Ovary (tissue), 9 donors: ENCODE results near the gene OTUD3. TPM values are rescaled to one million over a fixed set of nuclear protein-coding genes. Genes with fewer than 3 reads are reported as not detected.
"Not testable (repeated sequence)": the region's sequence is repeated elsewhere in the genome, so short reads cannot be mapped to it uniquely, and the experiment has no call there.

Experiments used
- DNase-seq, 5 donors: peaks; one replicate each; pipeline ENCODE4 v3.0.0-alpha.2; 2019 to 2020
- H3K27ac ChIP-seq, 2 donors: fragments of 200-600 bp; one replicate each; pipeline versions ENCODE4 v1.5.1 to v1.8.0; 2019 to 2022
- H3K27me3 ChIP-seq: fragments of 200-600 bp; one replicate; pipeline ENCODE4 v1.8.0; 2022
- H3K36me3 ChIP-seq: fragments of 200-600 bp; sonication (generic); one replicate; pipeline ENCODE4 v1.5.1; 2019
- H3K4me1 ChIP-seq: one replicate; pipeline ENCODE4 v1.8.1; 2013; ENCODE audit warnings: mild to moderate bottlenecking, moderate library complexity; ENCODE audit not compliant: insufficient read depth
- H3K4me3 ChIP-seq: fragments of 200-600 bp; sonication (generic); one replicate; pipeline ENCODE4 v1.5.1; 2017
- H3K9me3 ChIP-seq, 2 donors: fragments of 200-600 bp in 1 of 2; sonication (generic) in 1 of 2; one replicate each; pipeline versions ENCODE4 v1.5.1 to v1.8.1; 2013 to 2019; ENCODE audit warnings: mild to moderate bottlenecking in 1 of 2, moderate library complexity in 1 of 2
- EP300 ChIP-seq: sonication (generic); formaldehyde crosslinking; IDR thresholded peaks from one replicate; pipeline ENCODE4 v1.6.1; 2017; ENCODE audit warnings: antibody characterized with exemption
- POLR2A ChIP-seq: fragments of 450-650 bp; IDR thresholded peaks from one replicate; pipeline ENCODE4 v1.6.1; 2017; ENCODE audit warnings: antibody characterized with exemption, mild to moderate bottlenecking, moderate library complexity
- WGBS, 3 donors: extraction: QIAGEN DNeasy Blood & Tissue Kit in 1 of 3; methylation state at CpG; one replicate each; pipeline versions ENCODE4 v1.1.5 to v1.1.7; 2013 to 2017; 5-methylcytosine and 5-hydroxymethylcytosine counted together
- intact Hi-C, 4 donors: fragments of 100-400 bp; cut with DNase I; formaldehyde crosslinking; loops; one replicate each; pipeline versions ENCODE4 v1.11.0 to v1.15.1; 2022 to 2023
- polyA plus RNA-seq, 2 donors: library from polyadenylated mRNA; stranded (reverse); fragments of 200-250 nt in 1 of 2; fragments of 350-450 nt in 1 of 2; fragmentation: Illumina TruSeq in 1 of 2; extraction: RNeasy Lipid Tissue Mini Kit (QIAGEN cat#74804) in 1 of 2; gene quantifications; one replicate each; pipeline ENCODE4 v1.2.3, GENCODE V29; 2013 to 2014
- total RNA-seq, 7 donors: library from RNA; depleted of rRNA in 2 of 7; stranded (reverse); fragments of >200 nt in 2 of 7; fragmentation: NEBNext Ultra II Directional in 3 of 7; extraction: Animal tissue kit (Norgen Biotek cat#: 25700) in 3 of 7; gene quantifications; one replicate each; pipeline versions ENCODE4 v1.1.0 to v1.2.4, GENCODE V29; 2016 to 2023
- TF ChIP-seq, protein P1 (sequence below), 3 donors: fragments of 450-650 bp in 2 of 3; fragments of 200-600 bp in 1 of 3; IDR thresholded peaks; one replicate each; pipeline versions ENCODE4 v1.5.1 to v1.8.0; 2016 to 2022; ENCODE audit warnings: antibody characterized with exemption in 3 of 3, mild to moderate bottlenecking in 1 of 3
- donor health status: DM: no; HTN: no; CAD: no; lungs with moderate emphysema.
- donor health status: DM: no; HTN: no; CAD: no.
- donor health status: Bipolar disorder and iron deficiency.
- donor health status: DM: yes; HTN: yes; CAD: no.
- donor health status: DM: no; HTN: no; CAD: no.
- donor health status: DM: yes; HTN: yes; CAD: no.

OTUD3 gene
- total and polyA plus RNA-seq, 9 donors, result 3.0 to 19.7 (median 9.4) TPM

- no peaks in the 10 kb centered on the region for H3K36me3 ChIP-seq
- intact Hi-C loops, result loop anchor here in 1 of 4 donors (5.0 to 10.0 kb wide), 2 partner anchors 441 to 568 kb away; no protein-coding TSS in a partner anchor
- H3K9me3 ChIP-seq, result no peaks in the 10 kb centered on the region
- H3K4me1 ChIP-seq, result peaks cover 2% of the 10 kb centered on the region
- no peaks in the 10 kb centered on the region for H3K27me3 ChIP-seq
- H3K4me3 ChIP-seq, result no peak overlapping the region
- WGBS, 3 donors, result 80 to 89% (median 84%) methylated on average over 13 of the region's 13 CpGs
- TF ChIP-seq POLR2A (no peak), EP300 (no peak)
- TF ChIP-seq, protein P1, sequence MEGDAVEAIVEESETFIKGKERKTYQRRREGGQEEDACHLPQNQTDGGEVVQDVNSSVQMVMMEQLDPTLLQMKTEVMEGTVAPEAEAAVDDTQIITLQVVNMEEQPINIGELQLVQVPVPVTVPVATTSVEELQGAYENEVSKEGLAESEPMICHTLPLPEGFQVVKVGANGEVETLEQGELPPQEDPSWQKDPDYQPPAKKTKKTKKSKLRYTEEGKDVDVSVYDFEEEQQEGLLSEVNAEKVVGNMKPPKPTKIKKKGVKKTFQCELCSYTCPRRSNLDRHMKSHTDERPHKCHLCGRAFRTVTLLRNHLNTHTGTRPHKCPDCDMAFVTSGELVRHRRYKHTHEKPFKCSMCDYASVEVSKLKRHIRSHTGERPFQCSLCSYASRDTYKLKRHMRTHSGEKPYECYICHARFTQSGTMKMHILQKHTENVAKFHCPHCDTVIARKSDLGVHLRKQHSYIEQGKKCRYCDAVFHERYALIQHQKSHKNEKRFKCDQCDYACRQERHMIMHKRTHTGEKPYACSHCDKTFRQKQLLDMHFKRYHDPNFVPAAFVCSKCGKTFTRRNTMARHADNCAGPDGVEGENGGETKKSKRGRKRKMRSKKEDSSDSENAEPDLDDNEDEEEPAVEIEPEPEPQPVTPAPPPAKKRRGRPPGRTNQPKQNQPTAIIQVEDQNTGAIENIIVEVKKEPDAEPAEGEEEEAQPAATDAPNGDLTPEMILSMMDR (IDR thresholded peaks at IDR 0.05), result no peak
- DNase-seq, result no peak
- no peak overlapping the region for H3K27ac ChIP-seq
These were observed 41.8 kb downstream of the OTUD3 start for GRCh38 chr1:19923953-19924346.

DNA sequence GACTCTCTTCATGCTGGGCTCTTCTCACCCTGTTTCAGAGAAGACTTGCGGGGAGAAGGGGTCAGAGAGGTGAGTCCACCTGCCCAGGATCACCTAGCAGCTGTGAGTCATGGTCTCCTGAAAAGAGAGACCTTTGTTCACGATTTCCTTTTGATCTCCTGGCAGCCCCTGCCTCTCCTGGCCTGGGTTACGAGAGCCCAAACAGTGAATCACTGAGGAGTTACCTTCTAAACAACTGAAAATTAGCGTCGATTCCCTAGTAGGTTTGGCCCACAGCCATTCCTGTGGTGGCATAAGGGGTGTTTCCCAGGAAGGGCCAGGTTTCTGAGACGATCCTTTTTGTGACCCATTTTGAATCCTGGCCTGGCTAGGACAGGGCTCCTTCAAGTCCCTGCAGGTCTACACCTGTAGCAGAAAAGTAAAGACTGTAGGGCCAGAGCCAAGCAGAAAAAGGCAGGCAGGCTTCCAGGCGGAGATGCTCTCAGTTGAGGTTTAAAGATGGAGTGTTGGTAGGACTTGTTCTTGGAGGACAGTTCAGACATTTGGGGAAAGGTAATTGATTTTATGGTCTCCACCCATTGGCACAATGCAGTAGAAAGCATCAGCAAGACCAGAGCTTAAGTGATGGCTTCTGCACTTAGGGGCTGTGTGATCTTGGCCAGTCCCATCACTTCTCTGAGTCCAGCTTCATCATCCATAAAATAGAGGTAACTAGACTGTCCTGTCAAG lies 43.3 kb downstream of the OTUD3 start:
- intact Hi-C loops, result loop anchor here in 2 of 4 donors (5.0 to 10.0 kb wide), 2 partner anchors 439 to 1442 kb away; no protein-coding TSS in a partner anchor
- 68 to 76% (median 72%) methylated on average over 7 of the region's 7 CpGs for WGBS, 3 donors
- no peaks in the 10 kb centered on the region for H3K36me3 ChIP-seq
- DNase-seq, result no peak
- H3K27ac ChIP-seq, result no peak overlapping the region
- no peaks in the 10 kb centered on the region for H3K9me3 ChIP-seq
- no peaks in the 10 kb centered on the region for H3K27me3 ChIP-seq
- peaks cover 2% of the 10 kb centered on the region for H3K4me1 ChIP-seq
- H3K4me3 ChIP-seq, result no peak overlapping the region
- TF ChIP-seq POLR2A, result no peak
- TF ChIP-seq, protein P1 (IDR thresholded peaks at IDR 0.05), result no peak
- no peak for TF ChIP-seq EP300

DNA sequence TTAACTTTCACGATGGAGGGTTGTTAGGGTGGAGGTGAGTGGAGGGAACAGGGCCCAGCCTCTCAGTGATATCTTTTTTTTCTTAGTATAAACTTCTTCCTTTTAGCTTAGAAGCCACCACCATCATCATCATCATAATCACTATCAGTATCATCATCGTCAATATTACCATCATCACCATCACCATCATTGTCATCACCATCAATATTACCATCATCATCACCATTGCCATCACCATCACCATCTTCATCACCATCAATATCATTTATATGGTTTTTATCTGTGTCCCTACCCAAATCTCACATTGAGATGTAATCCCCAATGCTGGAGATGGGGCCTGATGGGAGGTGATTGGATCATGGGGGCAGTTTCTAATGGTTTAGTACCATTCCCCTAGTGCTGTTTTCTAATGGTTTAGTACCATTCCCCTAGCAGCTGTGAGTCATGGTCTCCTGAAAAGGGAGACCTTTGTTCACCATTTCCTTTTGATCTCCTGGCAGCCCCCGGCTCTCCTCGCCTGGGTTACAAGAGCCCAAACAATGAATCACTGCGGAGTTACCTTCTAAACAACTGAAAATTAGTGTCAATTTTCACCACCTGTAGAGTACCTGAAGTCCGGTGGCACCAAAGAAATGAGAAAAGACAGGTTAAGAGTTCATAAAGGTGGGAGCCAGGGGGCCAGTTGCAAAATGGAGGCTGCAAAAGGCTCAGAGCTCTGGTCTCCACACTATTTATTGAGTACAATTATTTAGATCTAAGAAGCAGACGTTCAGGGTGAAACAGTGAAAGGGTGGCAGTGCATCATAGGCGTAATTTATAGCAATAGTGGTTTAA lies 44.3 kb downstream of the OTUD3 start:
- Histone ChIP-seq H3K9me3 (peaks cover 0 to 3% of the 10 kb centered on the region in 2 donors), H3K4me1 (peaks cover 2% of the 10 kb centered on the region), H3K4me3 (no peak overlapping the region), H3K27ac (no peak overlapping the region), H3K27me3 (no peaks in the 10 kb centered on the region), H3K36me3 (no peaks in the 10 kb centered on the region)
- no peak for DNase-seq
- TF ChIP-seq POLR2A (no peak), EP300 (no peak)
- TF ChIP-seq, protein P1 (IDR thresholded peaks at IDR 0.05), result no peak
- 58 to 63% (median 60%) methylated on average over 8 of the region's 8 CpGs for WGBS, 3 donors
- intact Hi-C loops, result loop anchor here in 2 of 4 donors (5.0 to 10.0 kb wide), 2 partner anchors 438 to 1441 kb away; no protein-coding TSS in a partner anchor

DNA sequence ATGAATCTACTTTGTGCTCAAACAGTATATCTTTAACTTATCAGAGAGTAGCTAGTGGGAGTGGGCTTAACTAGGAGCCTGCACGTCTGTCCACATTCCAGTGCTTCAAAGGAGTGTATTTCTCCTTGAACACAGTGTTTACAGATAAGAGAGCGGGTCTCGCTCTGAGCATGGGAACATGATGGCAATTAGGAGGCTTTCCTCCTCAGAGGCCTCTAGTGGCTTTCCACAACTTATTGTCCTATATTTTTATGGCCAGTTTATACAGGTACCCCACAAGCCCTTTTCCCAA lies 44.9 kb downstream of the OTUD3 start:
- not testable (repeated sequence) for DNase-seq, H3K27me3 ChIP-seq, H3K36me3 ChIP-seq, H3K4me1 ChIP-seq, H3K9me3 ChIP-seq, H3K27ac ChIP-seq, H3K4me3 ChIP-seq
- WGBS, 3 donors, result 27 to 35% (median 34%) methylated on average over 3 of the region's 3 CpGs
- intact Hi-C loops, result loop anchor here in 2 of 4 donors (5.0 to 10.0 kb wide), 2 partner anchors 438 to 1440 kb away; no protein-coding TSS in a partner anchor
